ENCODE measurements around the gene GAS2L3.

- no peak for TF ChIP-seq TP53 (CRISPR knock-in tag; IDR thresholded peaks at IDR 0.05)
- no peak for TF ChIP-seq MAX (IDR thresholded peaks at IDR 0.05)
- TF ChIP-seq NPAS2 (CRISPR knock-in tag; IDR thresholded peaks at IDR 0.05; ENCODE audit: borderline replicate concordance) = no peak
- no peak for TF ChIP-seq RFX5 (IDR thresholded peaks at IDR 0.05)
- TF ChIP-seq POLR2AphosphoS2 (conservative IDR thresholded peaks at IDR 0.05; ENCODE audit: low read length) = no peak
- TF ChIP-seq RAD21 (conservative IDR thresholded peaks at IDR 0.05 in 1 of 2, IDR thresholded peaks at IDR 0.05 in 1 of 2) = no peak
- TF ChIP-seq SMC3 (IDR thresholded peaks at IDR 0.05) = no peak
- TF ChIP-seq PBX3 (IDR thresholded peaks at IDR 0.05) = no peak
- TF ChIP-seq MAFK (IDR thresholded peaks at IDR 0.05; ENCODE audit: partially characterized antibody) = no peak
- TF ChIP-seq EP300 (IDR thresholded peaks at IDR 0.05) = no peak
- TF ChIP-seq REST (IDR thresholded peaks at IDR 0.05) = no peak
Measured at GRCh38 chr12:100567945-100568344, 5.5 kb upstream of the GAS2L3 start.
